ENCODE data around the gene LIM2.
A peak's percentile ranks its signal among the peaks of the same experiment; 100 is the strongest.

DNA sequence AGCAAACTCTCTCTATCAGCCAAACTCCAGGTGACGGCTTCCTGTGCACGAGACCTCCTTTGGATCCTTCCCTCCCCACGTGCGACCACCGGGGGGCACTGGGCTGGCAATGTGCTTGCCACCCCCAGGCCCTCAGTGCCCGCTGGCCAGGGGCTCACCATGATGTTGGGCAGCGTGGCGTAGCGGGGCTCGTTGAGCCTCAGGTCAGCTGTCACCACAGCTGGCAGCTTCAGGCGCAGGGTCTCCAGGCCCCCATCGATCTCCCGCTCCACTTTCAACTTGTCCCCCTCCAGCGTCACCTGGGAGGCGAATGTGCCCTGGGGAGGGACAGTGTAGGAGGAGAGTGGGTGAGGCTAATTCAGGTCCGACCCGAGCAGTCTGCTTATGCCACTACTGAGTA, 41.0 kb downstream of the LIM2 start:
- TF ChIP-seq JUNB (IDR thresholded peaks at IDR 0.05; ENCODE audit: unreplicated experiment): no peak
- TF ChIP-seq, protein P1, sequence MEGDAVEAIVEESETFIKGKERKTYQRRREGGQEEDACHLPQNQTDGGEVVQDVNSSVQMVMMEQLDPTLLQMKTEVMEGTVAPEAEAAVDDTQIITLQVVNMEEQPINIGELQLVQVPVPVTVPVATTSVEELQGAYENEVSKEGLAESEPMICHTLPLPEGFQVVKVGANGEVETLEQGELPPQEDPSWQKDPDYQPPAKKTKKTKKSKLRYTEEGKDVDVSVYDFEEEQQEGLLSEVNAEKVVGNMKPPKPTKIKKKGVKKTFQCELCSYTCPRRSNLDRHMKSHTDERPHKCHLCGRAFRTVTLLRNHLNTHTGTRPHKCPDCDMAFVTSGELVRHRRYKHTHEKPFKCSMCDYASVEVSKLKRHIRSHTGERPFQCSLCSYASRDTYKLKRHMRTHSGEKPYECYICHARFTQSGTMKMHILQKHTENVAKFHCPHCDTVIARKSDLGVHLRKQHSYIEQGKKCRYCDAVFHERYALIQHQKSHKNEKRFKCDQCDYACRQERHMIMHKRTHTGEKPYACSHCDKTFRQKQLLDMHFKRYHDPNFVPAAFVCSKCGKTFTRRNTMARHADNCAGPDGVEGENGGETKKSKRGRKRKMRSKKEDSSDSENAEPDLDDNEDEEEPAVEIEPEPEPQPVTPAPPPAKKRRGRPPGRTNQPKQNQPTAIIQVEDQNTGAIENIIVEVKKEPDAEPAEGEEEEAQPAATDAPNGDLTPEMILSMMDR (conservative IDR thresholded peaks at IDR 0.05; ENCODE audit: low read depth in 2 of 2): peak; percentile 42 to 59
- TF ChIP-seq STAT1 (IDR thresholded peaks at IDR 0.05; ENCODE audit: unreplicated experiment): no peak
